ENCODE results near the gene SAG.

Gene SAG

DNA sequence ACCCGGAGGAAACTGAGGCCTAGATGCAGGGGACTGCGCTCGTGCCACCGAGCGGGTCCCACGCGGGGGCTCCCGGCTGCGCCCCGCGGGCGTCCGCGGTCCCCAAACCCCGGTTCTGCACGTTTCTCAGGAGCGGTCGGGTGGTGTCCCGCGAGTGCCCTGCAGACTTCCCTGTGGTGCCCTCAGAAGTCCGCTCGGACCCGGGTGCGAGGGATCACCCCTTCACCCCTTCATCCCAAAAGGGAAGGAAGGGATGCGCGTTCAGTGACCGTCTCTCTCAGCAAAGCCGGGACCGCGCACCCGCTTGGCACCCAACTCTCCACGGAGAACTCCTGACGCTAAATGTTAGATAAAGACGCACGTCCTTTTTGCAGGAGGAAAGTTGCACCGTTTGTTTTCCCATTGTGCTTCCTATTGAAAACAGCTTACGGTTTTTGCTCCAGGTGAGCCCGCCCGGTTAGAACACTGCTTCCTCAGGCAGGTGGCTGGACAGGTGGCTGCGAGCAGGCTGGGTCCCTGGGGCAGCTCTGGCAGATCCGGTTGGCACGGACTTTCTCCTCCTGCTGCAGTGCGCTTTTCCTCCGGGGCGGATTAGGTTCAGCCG, 47.5 kb downstream of the SAG start:
- TF ChIP-seq, protein P1, sequence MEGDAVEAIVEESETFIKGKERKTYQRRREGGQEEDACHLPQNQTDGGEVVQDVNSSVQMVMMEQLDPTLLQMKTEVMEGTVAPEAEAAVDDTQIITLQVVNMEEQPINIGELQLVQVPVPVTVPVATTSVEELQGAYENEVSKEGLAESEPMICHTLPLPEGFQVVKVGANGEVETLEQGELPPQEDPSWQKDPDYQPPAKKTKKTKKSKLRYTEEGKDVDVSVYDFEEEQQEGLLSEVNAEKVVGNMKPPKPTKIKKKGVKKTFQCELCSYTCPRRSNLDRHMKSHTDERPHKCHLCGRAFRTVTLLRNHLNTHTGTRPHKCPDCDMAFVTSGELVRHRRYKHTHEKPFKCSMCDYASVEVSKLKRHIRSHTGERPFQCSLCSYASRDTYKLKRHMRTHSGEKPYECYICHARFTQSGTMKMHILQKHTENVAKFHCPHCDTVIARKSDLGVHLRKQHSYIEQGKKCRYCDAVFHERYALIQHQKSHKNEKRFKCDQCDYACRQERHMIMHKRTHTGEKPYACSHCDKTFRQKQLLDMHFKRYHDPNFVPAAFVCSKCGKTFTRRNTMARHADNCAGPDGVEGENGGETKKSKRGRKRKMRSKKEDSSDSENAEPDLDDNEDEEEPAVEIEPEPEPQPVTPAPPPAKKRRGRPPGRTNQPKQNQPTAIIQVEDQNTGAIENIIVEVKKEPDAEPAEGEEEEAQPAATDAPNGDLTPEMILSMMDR (IDR thresholded peaks at IDR 0.05) = no peak
- Histone ChIP-seq H3K27ac (peak overlapping the region; percentile 85), H3K4me1 (ENCODE audit: control insufficient read depth in 1 of 2, insufficient read depth in 1 of 2, low read depth in 1 of 2, low read length in 1 of 2) (peaks cover 74 to 78% of the 10 kb centered on the region in 2 experiments), H3K27me3 (no peaks in the 10 kb centered on the region), H3K9me3 (no peaks in the 10 kb centered on the region), H3K36me3 (no peaks in the 10 kb centered on the region), H3K4me3 (ENCODE audit: low read depth in 1 of 2, low read length in 1 of 2) (peak overlapping the region; percentile 88 to 94)

DNA sequence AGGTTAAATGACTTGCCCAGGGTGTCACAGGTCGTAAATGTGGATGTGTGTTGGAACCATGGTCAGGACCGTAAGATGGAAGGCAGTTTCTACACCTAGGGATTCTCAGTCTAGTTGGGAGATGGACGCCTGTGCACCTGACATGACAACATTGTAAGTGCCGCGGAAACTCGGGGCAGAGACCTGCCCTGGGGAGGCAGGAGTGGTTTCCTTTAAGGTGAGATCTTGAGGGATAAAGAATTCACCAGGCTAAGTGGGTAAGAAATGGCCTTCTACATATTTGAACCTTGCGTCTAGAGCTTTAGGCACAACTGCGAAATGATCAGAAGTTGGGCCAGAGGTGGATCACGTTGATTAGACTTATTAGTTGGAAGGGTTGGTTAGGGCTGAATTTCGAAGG, 48.3 kb downstream of the SAG start:
- peak overlapping the region; percentile 85 for H3K27ac ChIP-seq
- no peaks in the 10 kb centered on the region for H3K36me3 ChIP-seq
- TF ChIP-seq, protein P1 (IDR thresholded peaks at IDR 0.05) = no peak
- H3K27me3 ChIP-seq = no peaks in the 10 kb centered on the region
- H3K4me1 ChIP-seq (ENCODE audit: control insufficient read depth in 1 of 2, insufficient read depth in 1 of 2, low read depth in 1 of 2, low read length in 1 of 2) = peaks cover 73 to 76% of the 10 kb centered on the region in 2 experiments
- H3K4me3 ChIP-seq (ENCODE audit: low read depth in 1 of 2, low read length in 1 of 2) = peak overlapping the region; percentile 88 to 94
- no peaks in the 10 kb centered on the region for H3K9me3 ChIP-seq

DNA sequence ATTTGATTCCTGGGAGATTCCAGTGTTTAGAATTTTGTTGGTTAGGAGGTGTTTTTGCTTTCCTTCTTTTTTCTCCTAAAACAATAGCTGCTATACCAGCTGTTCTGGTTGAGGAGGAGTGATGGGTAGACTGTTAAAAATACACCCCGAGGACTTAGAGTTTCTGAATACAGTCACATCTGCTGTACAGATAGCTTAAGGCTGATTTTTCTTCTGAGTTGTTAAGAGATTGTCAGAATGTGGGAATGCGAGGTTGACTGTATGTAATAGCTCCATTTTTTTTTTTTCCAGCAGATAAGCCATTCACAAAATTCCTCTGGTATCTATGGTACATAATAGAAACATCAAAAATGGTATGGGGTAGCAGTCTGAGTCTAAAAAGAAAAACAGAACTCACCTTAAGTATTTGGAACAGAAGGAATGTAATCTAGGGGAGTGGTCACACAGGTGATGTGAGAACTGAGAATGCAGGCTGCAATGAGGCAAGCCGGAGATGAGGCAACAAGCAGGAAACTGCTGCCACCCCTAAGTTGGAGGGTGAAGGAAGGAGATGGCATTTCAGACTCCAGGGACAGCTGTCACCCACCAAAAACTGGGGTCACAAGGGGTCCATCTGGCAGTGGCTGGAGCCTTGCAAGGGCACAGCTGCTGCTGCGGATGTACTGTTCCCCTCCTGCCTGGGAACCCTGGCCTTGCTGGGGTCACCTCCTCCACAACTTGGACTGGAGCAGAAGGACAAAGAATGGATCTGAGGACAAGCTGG, 49.1 kb downstream of the SAG start:
- Histone ChIP-seq H3K27ac (peak overlapping the region; percentile 85), H3K4me3 (ENCODE audit: low read depth in 1 of 2, low read length in 1 of 2) (peak overlapping the region; percentile 88 to 94), H3K9me3 (no peaks in the 10 kb centered on the region), H3K4me1 (ENCODE audit: control insufficient read depth in 1 of 2, insufficient read depth in 1 of 2, low read depth in 1 of 2, low read length in 1 of 2) (peaks cover 73 to 74% of the 10 kb centered on the region in 2 experiments), H3K36me3 (no peaks in the 10 kb centered on the region), H3K27me3 (no peaks in the 10 kb centered on the region)
- TF ChIP-seq, protein P1 (IDR thresholded peaks at IDR 0.05) = no peak

DNA sequence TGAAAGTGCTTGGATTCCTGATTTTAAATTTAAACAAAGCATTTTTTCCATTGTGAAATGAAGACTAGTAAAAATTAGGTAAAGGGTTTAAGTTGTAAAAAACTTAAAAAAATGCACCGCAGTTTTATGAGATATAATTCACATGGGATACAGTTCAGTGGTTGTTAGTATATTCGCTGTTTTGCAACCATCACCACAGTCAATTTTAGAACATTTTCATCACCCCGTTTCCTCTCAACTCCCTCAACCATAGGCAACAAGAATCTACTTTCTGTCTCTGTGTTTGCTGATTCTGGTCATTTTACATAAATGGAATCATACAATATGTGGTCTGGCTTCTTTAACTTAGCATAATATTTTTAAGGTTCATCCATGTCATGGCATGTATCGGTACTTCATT, 50.7 kb downstream of the SAG start:
- Histone ChIP-seq H3K4me1 (ENCODE audit: control insufficient read depth in 1 of 2, insufficient read depth in 1 of 2, low read depth in 1 of 2, low read length in 1 of 2) (peaks cover 67 to 68% of the 10 kb centered on the region in 2 experiments), H3K4me3 (ENCODE audit: low read depth in 1 of 2, low read length in 1 of 2) (peak overlapping the region; percentile 88 to 94), H3K27ac (peak overlapping the region; percentile 85)

DNA sequence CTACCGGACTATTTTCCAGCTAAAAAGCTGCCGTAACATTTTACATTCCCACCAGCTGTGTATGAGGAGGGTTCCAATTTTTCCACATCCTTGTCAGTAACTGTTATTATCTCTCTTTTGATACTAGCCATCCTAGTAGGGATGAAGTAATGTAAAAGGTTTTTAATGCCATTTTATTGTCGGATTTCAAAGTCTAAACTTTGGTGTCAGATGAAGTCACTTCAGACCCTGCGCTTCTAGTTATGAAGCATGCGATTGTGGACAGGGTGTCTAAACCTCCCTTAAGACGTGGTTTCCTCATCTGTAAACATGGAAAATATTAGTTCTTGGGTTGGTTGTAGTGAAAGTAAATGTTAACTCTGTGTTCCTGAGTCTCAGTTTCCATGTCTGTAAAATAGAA, 51.3 kb downstream of the SAG start:
- Histone ChIP-seq H3K27ac (peak overlapping the region; percentile 85), H3K9me3 (no peaks in the 10 kb centered on the region), H3K27me3 (no peaks in the 10 kb centered on the region), H3K36me3 (peaks cover 5% of the 10 kb centered on the region), H3K4me1 (ENCODE audit: control insufficient read depth in 1 of 2, insufficient read depth in 1 of 2, low read depth in 1 of 2, low read length in 1 of 2) (peaks cover 61 to 62% of the 10 kb centered on the region in 2 experiments), H3K4me3 (ENCODE audit: low read depth in 1 of 2, low read length in 1 of 2) (peak overlapping the region; percentile 88 to 94)
- TF ChIP-seq, protein P1 (IDR thresholded peaks at IDR 0.05) = no peak

More for the DNA sequence above, 50.7 kb downstream of the SAG start:
- TF ChIP-seq, protein P1 (IDR thresholded peaks at IDR 0.05) = no peak
- Histone ChIP-seq H3K27me3 (no peaks in the 10 kb centered on the region), H3K36me3 (no peaks in the 10 kb centered on the region), H3K9me3 (no peaks in the 10 kb centered on the region)

Data from neutrophil (primary cell).